A549 (cell line): ENCODE measurements around the gene PDPN. TPM values are rescaled to one million over a fixed set of nuclear protein-coding genes. Genes with fewer than 3 reads are reported as not detected.

ENCODE experiments used
- ATAC-seq, 2 experiments: fragments of 200-7000 bp in 1 of 2; fragments of >200 bp in 1 of 2; cut with Nextera tagmentation in 1 of 2; cut with Tn5 transposase in 1 of 2; 3 replicates each; pipeline versions ENCODE4 v1.8.0 to v1.9.1; 2018 to 2020; ENCODE audit warnings: mild to moderate bottlenecking in 1 of 2, moderate library complexity in 1 of 2
- CTCF ChIA-PET: fragments of 300-600 bp; sonication (Branson Sonifier 250); formaldehyde crosslinking; extraction: SDS; loops from one replicate; lab custom pipeline; 2021; ENCODE audit warnings: antibody characterized with exemption, inconsistent platforms; lab: Yijun Ruan, JAX
- POLR2A ChIA-PET: fragments of 350-600 bp; formaldehyde crosslinking; extraction: SDS; loops from one replicate; lab custom pipeline; 2021; ENCODE audit warnings: antibody characterized with exemption, inconsistent platforms; lab: Yijun Ruan, JAX
- DNase-seq, 2 experiments: peaks; one replicate each; pipeline versions ENCODE4 v3.0.0 to v3.0.0-alpha.2; 2011 to 2016; ENCODE audit warnings: low read depth in 1 of 2, low spot score in 1 of 2
- FAIRE-seq: peaks from 2 replicates; lab custom pipeline; 2011; peaks lifted over from hg19 to GRCh38; lab: Jason Lieb, UNC
- H3K27ac ChIP-seq, 2 experiments: fragments of >200 bp; sonication (Bioruptor Twin); formaldehyde crosslinking; 3 replicates each; pipeline ENCODE4 v1.5.1; 2016 to 2017
- H3K4me1 ChIP-seq: fragments of >200 bp; sonication (Bioruptor Twin); formaldehyde crosslinking; 3 replicates; pipeline ENCODE4 v1.6.1; 2016
- H3K4me2 ChIP-seq: fragments of >200 bp; sonication (Bioruptor Twin); formaldehyde crosslinking; 3 replicates; pipeline ENCODE4 v1.6.1; 2016
- H3K4me3 ChIP-seq: fragments of >200 bp; sonication (Bioruptor Twin); formaldehyde crosslinking; 3 replicates; pipeline ENCODE4 v1.5.1; 2016
- H3K9me3 ChIP-seq: fragments of >200 bp; sonication (Bioruptor Twin); formaldehyde crosslinking; 3 replicates; pipeline ENCODE4 v1.6.1; 2016
- ATOH8 ChIP-seq: fragments of 250-450 bp; sonication (Bioruptor Pico); IDR thresholded peaks from 2 replicates; pipeline ENCODE4 v1.5.0; 2020; ENCODE audit warnings: low read depth, mild to moderate bottlenecking, moderate library complexity
- BHLHE40 ChIP-seq: IDR thresholded peaks from 2 replicates; pipeline ENCODE4 v1.6.1; 2012; ENCODE audit warnings: low read depth, low read length, inconsistent platforms
- CBX2 ChIP-seq: fragments of 200-600 bp; sonication (generic); IDR thresholded peaks from 2 replicates; pipeline ENCODE4 v1.6.1; 2016; ENCODE audit warnings: low read depth, mild to moderate bottlenecking, borderline replicate concordance
- CHD4 ChIP-seq: fragments of 200-600 bp; sonication (generic); IDR thresholded peaks from 2 replicates; pipeline ENCODE4 v1.6.1; 2016; ENCODE audit warnings: antibody characterized with exemption, mild to moderate bottlenecking, borderline replicate concordance
- E2F6 ChIP-seq: IDR thresholded peaks from 2 replicates; pipeline ENCODE4 v1.6.1; 2012; ENCODE audit warnings: low read depth, borderline replicate concordance
- EHF ChIP-seq: fragments of 250-450 bp; sonication (Bioruptor Pico); IDR thresholded peaks from 2 replicates; pipeline ENCODE4 v1.5.0; 2020; ENCODE audit warnings: mild to moderate bottlenecking
- ELK1 ChIP-seq: fragments of 150-350 bp; IDR thresholded peaks from 2 replicates; pipeline ENCODE4 v1.6.1; 2014; ENCODE audit warnings: low read depth, mild to moderate bottlenecking, low read length
- EP300 ChIP-seq, 2 experiments: fragments of >200 bp; sonication (Bioruptor Twin); formaldehyde crosslinking; IDR thresholded peaks; 2 replicates in 1 of 2; 3 replicates in 1 of 2; pipeline ENCODE4 v1.6.1; 2016 to 2017
- ESRRA ChIP-seq: fragments of 150-350 bp; IDR thresholded peaks from 2 replicates; pipeline ENCODE4 v1.6.1; 2014; ENCODE audit warnings: mild to moderate bottlenecking, low read length, borderline replicate concordance
- HDAC2 ChIP-seq: fragments of 200-600 bp; sonication (generic); IDR thresholded peaks from 2 replicates; pipeline ENCODE4 v1.6.1; 2016
- HES2 ChIP-seq: fragments of >200 bp; sonication (Bioruptor Twin); formaldehyde crosslinking; IDR thresholded peaks from 2 replicates; pipeline ENCODE4 v1.6.1; 2016
- HEYL ChIP-seq: fragments of 250-450 bp; sonication (Bioruptor Pico); IDR thresholded peaks from 2 replicates; pipeline ENCODE4 v1.8.0; 2021; ENCODE audit warnings: mild to moderate bottlenecking, moderate library complexity
- KDM1A ChIP-seq: fragments of 200-600 bp; sonication (generic); IDR thresholded peaks from 2 replicates; pipeline ENCODE4 v1.6.1; 2016; ENCODE audit warnings: low read depth, mild to moderate bottlenecking
- MYC ChIP-seq: IDR thresholded peaks from 2 replicates; pipeline ENCODE4 v1.6.1; 2012; ENCODE audit warnings: mild to moderate bottlenecking, inconsistent platforms, low read length, improper control_type of control experiment, borderline replicate concordance
- NPAS2 ChIP-seq: fragments of 250-450 bp; sonication (Bioruptor Pico); IDR thresholded peaks from 2 replicates; pipeline ENCODE4 v1.8.0; 2022; ENCODE audit warnings: mild to moderate bottlenecking, moderate library complexity, borderline replicate concordance
- PHF8 ChIP-seq: fragments of 200-600 bp; sonication (generic); IDR thresholded peaks from 2 replicates; pipeline ENCODE4 v1.6.1; 2016; ENCODE audit warnings: low read depth, mild to moderate bottlenecking, antibody characterized with exemption, moderate library complexity, borderline replicate concordance
- RAD21 ChIP-seq, 2 experiments: fragments of >200 bp in 1 of 2; sonication (Bioruptor Twin) in 1 of 2; formaldehyde crosslinking in 1 of 2; IDR thresholded peaks in 1 of 2; conservative IDR thresholded peaks in 1 of 2; 2 replicates in 1 of 2; 3 replicates in 1 of 2; pipeline ENCODE4 v1.6.1; 2012 to 2018; ENCODE audit warnings: inconsistent platforms in 1 of 2
- RFX5 ChIP-seq: fragments of 450-650 bp; IDR thresholded peaks from 2 replicates; pipeline ENCODE4 v1.7.1; 2014; ENCODE audit warnings: antibody characterized with exemption, mild to moderate bottlenecking, moderate library complexity
- TFCP2L1 ChIP-seq: fragments of 250-450 bp; sonication (Bioruptor Pico); IDR thresholded peaks from 2 replicates; pipeline ENCODE4 v1.5.0; 2021; ENCODE audit warnings: mild to moderate bottlenecking
- TP53 ChIP-seq: fragments of 250-450 bp; sonication (Bioruptor Pico); IDR thresholded peaks from 2 replicates; pipeline ENCODE4 v1.5.0; 2021; ENCODE audit warnings: mild to moderate bottlenecking, moderate library complexity
- USF2 ChIP-seq: fragments of 450-650 bp; IDR thresholded peaks from 2 replicates; pipeline ENCODE4 v1.6.1; 2014; ENCODE audit warnings: antibody characterized with exemption
- ZC3H11A ChIP-seq: fragments of 450-650 bp; IDR thresholded peaks from 2 replicates; pipeline ENCODE4 v1.6.1; 2014; ENCODE audit warnings: antibody characterized with exemption, mild to moderate bottlenecking
- WGBS: methylation state at CpG from one replicate; pipeline ENCODE4 v1.1.6; 2017; ENCODE audit errors: missing lambda C conversion rate; 5-methylcytosine and 5-hydroxymethylcytosine counted together
- polyA plus RNA-seq, 4 experiments: library from polyadenylated mRNA; depleted of rRNA in 3 of 4; stranded (reverse); fragments of >200 nt; fragmentation: RNase III in 1 of 4; extraction: RNeasy Plus Mini Kit Qiagen cat#74134 plus additional on column Dnase treatment in 1 of 4; gene quantifications; 2 replicates in 3 of 4; 3 replicates in 1 of 4; pipeline ENCODE4 v1.2.3, GENCODE V29; 2011 to 2017

PDPN gene
- polyA plus RNA-seq, 2 of the 4 experiments (the other 2 are of a cell fraction), result not detected

- TF ChIP-seq TFCP2L1 (CRISPR knock-in tag), result no peak
- no peak for TF ChIP-seq CBX2
- TF ChIP-seq USF2, result no peak
- TF ChIP-seq ELK1, result no peak
Observed at GRCh38 chr1:13585612-13585991, 2.0 kb downstream of the PDPN start (continued).

- Histone ChIP-seq H3K4me1 (no peaks in the 10 kb centered on the region), H3K4me3 (no peak overlapping the region), H3K27ac (no peak overlapping the region), H3K4me2 (no peak overlapping the region), H3K9me3 (no peaks in the 10 kb centered on the region)
- FAIRE-seq (no peak), DNase-seq (no peak), ATAC-seq (no peak)
- ChIA-PET POLR2A (no interaction called here), CTCF (no interaction called here)
- WGBS, result 47% methylated on average over 7 of the region's 7 CpGs
- TF ChIP-seq HDAC2, result no peak
- no peak for TF ChIP-seq ZC3H11A
Observed at GRCh38 chr1:13586001-13586400, 2.4 kb downstream of the PDPN start.

GRCh38 chr1:13587256-13588030 is 3.8 kb downstream of the PDPN start:
- H3K27ac ChIP-seq, result no peak overlapping the region
- no peak overlapping the region for H3K4me2 ChIP-seq
- 14% methylated on average over 8 of the region's 9 CpGs for WGBS
- no peaks in the 10 kb centered on the region for H3K9me3 ChIP-seq
- TF ChIP-seq EHF (no peak), MYC (no peak), RAD21 (conservative IDR thresholded peaks at IDR 0.05 in 1 of 2, IDR thresholded peaks at IDR 0.05 in 1 of 2) (no peak), HEYL (CRISPR knock-in tag) (no peak), RFX5 (no peak), TFCP2L1 (CRISPR knock-in tag) (no peak), HES2 (no peak), PHF8 (no peak), CHD4 (no peak), ESRRA (no peak), USF2 (no peak), TP53 (CRISPR knock-in tag) (no peak), NPAS2 (CRISPR knock-in tag) (no peak), BHLHE40 (no peak), E2F6 (no peak), ATOH8 (no peak), KDM1A (no peak), EP300 (IDR thresholded peaks at IDR 0.05) (no peak)
- no peak for ATAC-seq
- CTCF ChIA-PET, result no interaction called here
- no peaks in the 10 kb centered on the region for H3K4me1 ChIP-seq
- no peak for FAIRE-seq
- DNase-seq, result no peak
- no peak overlapping the region for H3K4me3 ChIP-seq
- POLR2A ChIA-PET, result no interaction called here
